ENCODE results near the gene ZNF33B.

ZNF33B gene

DNA sequence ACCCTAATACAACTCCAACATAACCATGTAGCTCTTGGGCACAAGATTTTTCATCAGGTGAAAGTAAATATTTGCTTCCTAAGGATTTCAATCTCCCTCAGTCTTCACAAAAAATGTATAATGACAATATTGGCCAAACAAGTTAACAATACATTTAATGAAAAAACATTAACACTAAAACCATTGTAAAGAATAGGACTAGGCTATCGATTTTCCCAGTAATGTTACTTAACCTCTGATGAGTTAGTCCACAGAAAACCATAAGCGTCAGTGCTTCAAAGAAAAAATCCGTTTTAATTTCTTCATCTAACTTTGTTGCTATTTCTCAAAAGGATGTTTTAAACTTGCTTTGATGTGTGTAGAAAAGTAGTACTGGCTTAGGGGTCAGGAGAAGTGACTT is 1.2 kb downstream of the ZNF33B start:
- H3K27ac ChIP-seq (ENCODE audit: low read length): no peak overlapping the region
- H3K4me3 ChIP-seq (ENCODE audit: low read length): peak overlapping the region; percentile 98

DNA sequence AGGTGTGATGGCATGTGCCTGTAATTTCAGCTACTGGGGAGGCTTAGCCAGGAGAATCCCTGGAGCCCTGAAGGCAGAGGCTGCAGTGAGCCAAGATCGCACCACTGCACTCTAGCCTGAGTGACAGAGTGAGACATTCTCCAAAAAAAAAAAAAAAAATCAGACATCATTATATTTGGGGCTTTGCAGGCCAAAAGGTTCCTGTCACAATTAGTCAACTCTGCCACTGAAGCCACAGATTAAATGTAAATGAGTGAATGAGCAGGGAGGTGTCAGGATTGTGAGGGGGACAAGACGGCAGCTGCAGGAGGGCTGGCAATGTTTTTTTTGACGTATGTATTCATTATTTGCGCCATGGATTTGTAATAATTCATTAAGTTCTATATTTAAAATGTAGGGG is 3.3 kb downstream of the ZNF33B start:
- Histone ChIP-seq H2AFZ (ENCODE audit: low read depth, low read length) (no peak overlapping the region), H3K4me3 (ENCODE audit: low read length) (no peak overlapping the region), H3K9me3 (ENCODE audit: insufficient read depth, low read length) (no peaks in the 10 kb centered on the region), H3K27me3 (ENCODE audit: low read depth, low read length) (no peaks in the 10 kb centered on the region), H3K27ac (ENCODE audit: low read length) (no peak overlapping the region), H3K36me3 (replicated peaks; ENCODE audit: low read depth, low read length) (no peaks in the 10 kb centered on the region), H3K79me2 (ENCODE audit: low read length) (peaks cover 9% of the 10 kb centered on the region; the same call in 1 of the 2 replicates), H3K9ac (ENCODE audit: low read length) (no peak overlapping the region), H4K20me1 (ENCODE audit: insufficient read depth, low read length) (no peaks in the 10 kb centered on the region), H3K4me1 (ENCODE audit: low read length) (peaks cover 12% of the 10 kb centered on the region), H3K4me2 (ENCODE audit: low read length) (no peak overlapping the region)
- TF ChIP-seq, protein P1, sequence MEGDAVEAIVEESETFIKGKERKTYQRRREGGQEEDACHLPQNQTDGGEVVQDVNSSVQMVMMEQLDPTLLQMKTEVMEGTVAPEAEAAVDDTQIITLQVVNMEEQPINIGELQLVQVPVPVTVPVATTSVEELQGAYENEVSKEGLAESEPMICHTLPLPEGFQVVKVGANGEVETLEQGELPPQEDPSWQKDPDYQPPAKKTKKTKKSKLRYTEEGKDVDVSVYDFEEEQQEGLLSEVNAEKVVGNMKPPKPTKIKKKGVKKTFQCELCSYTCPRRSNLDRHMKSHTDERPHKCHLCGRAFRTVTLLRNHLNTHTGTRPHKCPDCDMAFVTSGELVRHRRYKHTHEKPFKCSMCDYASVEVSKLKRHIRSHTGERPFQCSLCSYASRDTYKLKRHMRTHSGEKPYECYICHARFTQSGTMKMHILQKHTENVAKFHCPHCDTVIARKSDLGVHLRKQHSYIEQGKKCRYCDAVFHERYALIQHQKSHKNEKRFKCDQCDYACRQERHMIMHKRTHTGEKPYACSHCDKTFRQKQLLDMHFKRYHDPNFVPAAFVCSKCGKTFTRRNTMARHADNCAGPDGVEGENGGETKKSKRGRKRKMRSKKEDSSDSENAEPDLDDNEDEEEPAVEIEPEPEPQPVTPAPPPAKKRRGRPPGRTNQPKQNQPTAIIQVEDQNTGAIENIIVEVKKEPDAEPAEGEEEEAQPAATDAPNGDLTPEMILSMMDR (IDR thresholded peaks at IDR 0.05; ENCODE audit: low read depth, low read length): no peak
- no peak for TF ChIP-seq EZH2phosphoT487 (IDR thresholded peaks at IDR 0.05; ENCODE audit: low read depth)

More for the DNA sequence above, 1.2 kb downstream of the ZNF33B start:
- no peaks in the 10 kb centered on the region for H4K20me1 ChIP-seq (ENCODE audit: insufficient read depth, low read length)
- H2AFZ ChIP-seq (ENCODE audit: low read depth, low read length): 0 out of 2 replicates have a peak overlapping the region, but pooled peaks have one; percentile 89
- TF ChIP-seq, protein P1 (IDR thresholded peaks at IDR 0.05; ENCODE audit: low read depth, low read length): no peak
- no peak for TF ChIP-seq EZH2phosphoT487 (IDR thresholded peaks at IDR 0.05; ENCODE audit: low read depth)
- H3K9me3 ChIP-seq (ENCODE audit: insufficient read depth, low read length): no peaks in the 10 kb centered on the region
- H3K9ac ChIP-seq (ENCODE audit: low read length): 0 out of 2 replicates have a peak overlapping the region, but pooled peaks have one; percentile 88
- no peaks in the 10 kb centered on the region for H3K27me3 ChIP-seq (ENCODE audit: low read depth, low read length)
- peak overlapping the region; percentile 86 for H3K4me2 ChIP-seq (ENCODE audit: low read length)
- peaks cover 12% of the 10 kb centered on the region for H3K4me1 ChIP-seq (ENCODE audit: low read length)
- H3K36me3 ChIP-seq (replicated peaks; ENCODE audit: low read depth, low read length): no peaks in the 10 kb centered on the region
- peaks cover 9% of the 10 kb centered on the region; the same call in 1 of the 2 replicates for H3K79me2 ChIP-seq (ENCODE audit: low read length)

DNA sequence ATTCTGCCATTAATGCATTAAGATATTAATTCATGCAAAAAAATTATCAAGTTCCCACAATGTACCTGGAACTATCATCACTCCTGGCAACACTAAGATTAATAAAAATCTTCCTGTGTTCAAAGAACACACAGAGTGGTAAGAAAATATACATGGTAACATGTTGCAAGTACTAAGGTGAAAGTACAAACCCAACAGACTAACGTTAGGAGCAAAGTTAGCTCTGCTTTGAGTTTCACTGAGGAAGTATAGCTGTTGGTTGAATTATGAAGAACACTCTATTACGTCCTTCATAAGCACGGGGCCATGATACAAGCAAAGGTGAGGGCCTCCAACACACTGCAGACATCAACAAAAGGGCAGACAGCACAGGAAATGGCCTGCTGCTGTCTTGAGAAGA is 5.8 kb downstream of the ZNF33B start:
- H3K36me3 ChIP-seq (replicated peaks; ENCODE audit: low read depth, low read length): no peaks in the 10 kb centered on the region

DNA sequence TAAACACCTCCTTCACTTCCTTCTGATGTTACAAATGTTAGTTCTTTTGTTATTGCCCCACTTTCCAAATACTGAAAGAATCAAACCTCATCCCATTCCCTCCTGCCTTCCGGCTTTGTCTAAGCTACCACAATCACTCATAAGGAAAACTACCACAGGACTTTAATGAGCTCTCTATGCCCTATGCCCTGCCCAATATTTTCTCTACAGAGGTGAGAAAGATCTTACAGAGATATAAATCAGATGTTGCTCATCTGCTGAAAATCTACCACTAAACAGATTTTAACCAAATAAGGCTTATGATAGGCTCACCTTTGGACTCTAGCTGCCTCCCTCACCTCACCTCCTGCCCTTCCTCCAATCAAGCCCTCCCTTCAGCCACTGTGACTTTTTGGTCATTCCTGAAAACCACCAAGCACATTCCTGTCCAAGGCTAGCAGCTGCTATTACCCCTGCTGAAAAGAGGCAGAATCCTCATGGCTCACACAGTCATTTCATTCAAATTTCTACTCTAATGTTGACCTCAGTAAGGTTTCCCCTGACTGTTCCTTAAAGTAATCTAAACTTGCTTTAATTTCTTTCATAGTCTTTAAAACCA is 7.7 kb downstream of the ZNF33B start:
- no peaks in the 10 kb centered on the region for H4K20me1 ChIP-seq (ENCODE audit: insufficient read depth, low read length)
- H3K79me2 ChIP-seq (ENCODE audit: low read length): no peaks in the 10 kb centered on the region
- H3K9ac ChIP-seq (ENCODE audit: low read length): no peak overlapping the region
- no peak overlapping the region for H3K4me3 ChIP-seq (ENCODE audit: low read length)
- no peaks in the 10 kb centered on the region for H3K27me3 ChIP-seq (ENCODE audit: low read depth, low read length)
- no peak overlapping the region for H3K27ac ChIP-seq (ENCODE audit: low read length)
- no peaks in the 10 kb centered on the region for H3K9me3 ChIP-seq (ENCODE audit: insufficient read depth, low read length)
- TF ChIP-seq EZH2phosphoT487 (IDR thresholded peaks at IDR 0.05; ENCODE audit: low read depth): no peak
- TF ChIP-seq, protein P1 (IDR thresholded peaks at IDR 0.05; ENCODE audit: low read depth, low read length): no peak
- no peaks in the 10 kb centered on the region for H3K4me1 ChIP-seq (ENCODE audit: low read length)
- no peak overlapping the region for H3K4me2 ChIP-seq (ENCODE audit: low read length)
- H2AFZ ChIP-seq (ENCODE audit: low read depth, low read length): no peak overlapping the region
- peaks cover 3% of the 10 kb centered on the region for H3K36me3 ChIP-seq (replicated peaks; ENCODE audit: low read depth, low read length)

More for the DNA sequence above, 5.8 kb downstream of the ZNF33B start:
- Histone ChIP-seq H3K4me2 (ENCODE audit: low read length) (no peak overlapping the region), H3K4me3 (ENCODE audit: low read length) (no peak overlapping the region), H3K27me3 (ENCODE audit: low read depth, low read length) (no peaks in the 10 kb centered on the region), H3K27ac (ENCODE audit: low read length) (no peak overlapping the region), H2AFZ (ENCODE audit: low read depth, low read length) (no peak overlapping the region), H3K9me3 (ENCODE audit: insufficient read depth, low read length) (no peaks in the 10 kb centered on the region), H3K9ac (ENCODE audit: low read length) (no peak overlapping the region), H4K20me1 (ENCODE audit: insufficient read depth, low read length) (no peaks in the 10 kb centered on the region), H3K4me1 (ENCODE audit: low read length) (peaks cover 6% of the 10 kb centered on the region), H3K79me2 (ENCODE audit: low read length) (peaks cover 8% of the 10 kb centered on the region; the same call in 1 of the 2 replicates)
- TF ChIP-seq EZH2phosphoT487 (IDR thresholded peaks at IDR 0.05; ENCODE audit: low read depth): no peak
- TF ChIP-seq, protein P1 (IDR thresholded peaks at IDR 0.05; ENCODE audit: low read depth, low read length): no peak

Data from OCI-LY3 (cell line).